ENCODE data around the gene BNC2.

DNA sequence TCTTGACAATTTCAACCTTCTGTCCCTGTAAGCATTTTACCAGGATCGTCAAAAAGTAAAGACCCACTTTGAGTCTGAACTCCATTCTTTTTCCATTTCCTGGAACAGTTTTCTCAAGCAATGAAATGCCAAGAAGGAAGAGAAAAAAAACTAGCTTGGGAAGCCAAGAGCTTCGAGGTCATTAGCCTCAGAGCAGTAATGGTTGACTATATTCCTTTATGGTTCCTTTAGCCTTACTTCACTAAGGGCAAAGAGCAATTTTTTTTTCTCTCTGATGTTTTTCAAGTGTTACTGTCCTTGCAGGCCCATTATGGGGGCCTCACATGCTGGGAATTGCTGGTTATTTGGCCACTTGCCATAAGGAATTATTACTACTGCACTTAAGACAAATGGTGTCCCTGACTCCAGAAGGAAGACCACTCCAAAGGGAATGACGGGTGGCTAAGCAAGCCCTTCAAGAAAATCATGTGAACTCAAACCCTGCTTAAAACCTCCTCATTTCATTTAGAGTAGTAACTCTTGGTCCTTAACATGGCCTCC is 37.1 kb downstream of the BNC2 start:
- TF ChIP-seq POLR2A (IDR thresholded peaks at IDR 0.05; ENCODE audit: low read depth, low read length) (no peak), POLR2AphosphoS5 (IDR thresholded peaks at IDR 0.05; ENCODE audit: low read depth, low read length) (no peak)

Measured in GM12892 (cell line).